ENCODE results near the gene FKBP14. TPM values are rescaled to one million over a fixed set of nuclear protein-coding genes. Genes with fewer than 3 reads are reported as not detected.

Gene FKBP14
- total RNA-seq, 1 donor from 2014 or later: 13.8 TPM

DNA sequence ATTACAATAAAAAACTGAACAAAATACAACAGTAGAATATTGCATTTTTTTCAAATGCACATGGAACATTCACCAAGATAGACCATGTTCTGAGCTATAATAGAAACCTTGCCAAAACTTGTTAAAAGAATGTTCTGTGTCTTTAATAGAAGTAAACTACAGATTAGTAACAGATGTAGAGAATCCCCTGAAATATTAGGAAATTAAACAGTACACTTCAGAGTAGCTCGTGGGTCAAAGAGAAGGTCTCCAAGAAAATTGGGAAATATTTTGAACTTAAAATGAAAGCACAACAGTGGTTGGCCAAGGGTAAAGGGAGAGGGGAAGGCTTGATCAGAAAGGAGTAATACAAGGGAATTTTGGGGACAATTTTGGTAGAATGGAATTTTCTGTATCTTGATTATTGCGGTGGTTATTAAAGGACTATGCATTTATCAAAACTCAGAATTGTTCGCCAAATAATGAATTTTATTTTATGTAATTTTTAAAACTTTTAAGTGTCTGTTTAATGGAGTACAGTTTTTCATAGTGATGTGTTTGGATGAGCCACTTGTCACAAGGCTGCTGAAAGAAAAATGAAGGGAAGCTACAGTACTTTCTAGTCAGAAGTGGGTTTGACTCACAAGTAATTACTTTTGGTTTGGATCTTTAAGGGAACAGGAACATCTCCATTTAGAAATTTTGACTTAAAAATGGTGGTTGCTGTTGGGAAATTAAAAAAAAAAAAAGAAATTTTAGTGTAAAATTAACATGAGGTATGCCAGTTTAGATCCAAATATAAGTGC is 11.9 kb upstream of the FKBP14 start:
- intact Hi-C loops (cut with DNase I): no loop called here
- no peak for DNase-seq (ENCODE audit: low spot score)

DNA sequence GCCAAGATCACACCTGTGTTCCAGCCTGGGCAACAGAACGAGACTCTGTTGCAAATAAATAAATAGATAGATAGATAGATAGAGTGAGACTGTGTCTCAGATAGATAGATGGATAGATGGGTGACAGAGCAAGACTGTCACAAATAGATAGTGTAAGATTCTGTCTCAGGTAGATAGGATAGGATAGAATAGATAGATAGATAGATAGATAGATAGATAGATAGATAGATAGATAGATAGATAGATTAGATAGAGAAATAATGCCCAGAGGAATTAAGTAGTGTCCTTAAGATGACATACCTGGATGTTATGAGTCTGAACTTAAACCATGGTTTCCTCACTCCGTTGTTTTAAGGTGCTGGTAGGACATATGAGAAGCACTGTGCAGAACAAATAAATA is 9.7 kb upstream of the FKBP14 start:
- intact Hi-C loops (cut with DNase I): no loop called here

GRCh38 chr7:30034501-30034900 is 8.0 kb upstream of the FKBP14 start:
- intact Hi-C loops (cut with DNase I): no loop called here
- no peak for DNase-seq (ENCODE audit: low spot score)

More for the DNA sequence above, 9.7 kb upstream of the FKBP14 start:
- no peak for DNase-seq (ENCODE audit: low spot score)

- intact Hi-C loops (cut with DNase I): no loop called here
These were observed 6.0 kb upstream of the FKBP14 start for GRCh38 chr7:30032310-30033125.

DNA sequence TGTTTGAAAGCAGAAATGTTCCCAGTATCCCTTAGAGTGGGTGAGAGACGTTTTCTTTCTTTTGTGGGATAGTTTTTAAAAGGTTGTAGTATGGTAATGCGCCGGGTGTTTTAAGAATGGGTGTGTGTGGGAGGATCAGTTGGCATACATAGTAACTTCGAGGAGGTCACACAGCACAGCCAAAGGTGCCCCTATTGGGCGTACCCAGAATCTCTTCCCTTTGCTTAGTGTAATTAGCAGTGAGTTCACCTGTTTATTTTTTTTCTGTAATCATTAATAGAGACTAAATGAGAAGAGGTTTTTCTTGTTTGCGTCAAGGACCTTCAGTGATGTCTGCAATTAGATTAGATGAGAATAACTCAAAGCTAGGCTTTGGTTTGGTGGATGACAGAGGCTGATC is 3.2 kb upstream of the FKBP14 start:
- intact Hi-C loops (cut with DNase I): loop anchor here (2.0 to 5.0 kb wide), 3 partner anchors 41 to 167 kb away; partner anchors contain the start of gene SCRN1

More at GRCh38 chr7:30032310-30033125, 6.0 kb upstream of the FKBP14 start:
- DNase-seq (ENCODE audit: low spot score): no peak

DNA sequence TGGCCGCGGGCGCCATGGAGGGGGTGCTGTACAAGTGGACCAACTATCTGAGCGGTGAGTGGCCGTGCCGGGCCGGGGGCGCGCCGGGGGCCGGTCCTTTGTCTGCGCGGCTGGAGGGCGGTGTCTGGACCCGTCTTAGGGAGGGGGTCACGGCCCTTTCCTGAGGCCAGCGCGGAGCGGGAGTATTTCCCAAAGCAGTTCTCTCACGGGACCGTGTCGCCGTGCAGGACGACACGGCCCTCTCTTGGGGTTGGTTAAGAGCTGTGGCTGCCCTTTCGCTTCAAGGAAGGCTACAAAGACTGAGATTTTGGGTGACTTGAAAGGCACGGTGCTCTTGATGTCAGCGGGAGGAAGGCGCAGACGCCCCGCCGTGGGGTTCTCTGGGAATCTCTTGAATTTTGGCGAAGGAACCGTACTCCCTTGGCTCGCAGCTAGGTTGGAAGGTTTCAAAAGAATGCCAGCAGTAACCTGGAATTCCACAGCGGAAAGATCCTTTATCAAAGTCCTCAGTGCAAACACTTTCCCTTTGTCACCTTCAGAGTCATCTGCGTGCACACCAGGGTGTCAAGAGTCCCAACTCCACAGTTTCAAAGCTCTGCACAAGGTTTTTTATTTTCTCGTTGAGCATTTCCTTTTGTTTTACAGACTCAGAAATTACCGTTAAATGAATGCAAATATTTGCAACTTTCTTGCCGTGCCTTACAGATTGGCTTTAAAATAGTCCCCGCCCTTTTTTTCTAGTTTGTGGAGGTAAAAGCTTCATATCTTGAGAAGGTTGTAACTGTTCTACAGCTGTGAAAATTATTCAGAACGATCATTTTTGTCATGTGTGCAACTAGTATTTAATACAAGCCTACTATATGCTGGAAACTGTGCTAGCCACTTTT is 2.5 kb upstream of the FKBP14 start:
- no peak for DNase-seq (ENCODE audit: low spot score)
- intact Hi-C loops (cut with DNase I): loop anchor here (2.0 to 5.0 kb wide), 3 partner anchors 40 to 167 kb away; partner anchors contain the start of gene SCRN1

More for the DNA sequence above, 3.2 kb upstream of the FKBP14 start:
- no peak for DNase-seq (ENCODE audit: low spot score)

DNA sequence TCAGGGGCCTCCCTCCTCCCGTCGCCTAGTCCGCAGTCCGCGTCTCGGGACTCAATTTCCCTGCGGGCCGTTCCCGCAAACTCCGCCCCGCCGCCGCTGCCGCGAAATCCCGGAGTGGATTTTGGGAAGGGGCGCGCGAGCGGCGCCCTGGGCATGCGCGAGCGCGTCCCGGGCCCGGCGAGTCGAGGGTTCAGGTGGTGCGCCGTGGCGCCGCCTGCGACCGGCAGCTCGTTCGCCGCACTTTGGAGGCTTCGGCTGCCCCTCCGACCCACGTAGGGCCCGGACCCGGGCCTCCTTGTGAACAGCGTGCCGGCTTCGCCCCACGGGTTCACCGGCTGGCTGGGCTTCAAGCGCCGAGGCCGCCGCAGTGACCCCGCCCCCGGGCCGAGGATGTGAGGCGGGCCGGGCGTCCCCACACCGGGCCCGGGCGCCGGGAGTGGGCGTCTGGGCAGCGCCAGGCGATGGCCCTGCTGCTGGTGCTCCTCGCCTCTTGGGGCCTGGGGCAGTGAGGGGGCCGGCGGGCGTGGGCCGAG is 1.8 kb upstream of the FKBP14 start, which contains the start of gene PLEKHA8:
PLEKHA8 (plus strand) TSS at position 197 of the 533 bp plus-strand sequence. CDS start 351 bp downstream, outside the sequence.
- DNase-seq (ENCODE audit: low spot score): peak; percentile 94
- intact Hi-C loops (cut with DNase I): loop anchor here (2.0 to 5.0 kb wide), 3 partner anchors 39 to 166 kb away; partner anchors contain the start of gene SCRN1

GRCh38 chr7:30027740-30028215 is 1.3 kb upstream of the FKBP14 start:
- DNase-seq (ENCODE audit: low spot score): no peak
- intact Hi-C loops (cut with DNase I): loop anchor here (2.0 to 5.0 kb wide), 3 partner anchors 39 to 165 kb away; partner anchors contain the start of gene SCRN1

DNA sequence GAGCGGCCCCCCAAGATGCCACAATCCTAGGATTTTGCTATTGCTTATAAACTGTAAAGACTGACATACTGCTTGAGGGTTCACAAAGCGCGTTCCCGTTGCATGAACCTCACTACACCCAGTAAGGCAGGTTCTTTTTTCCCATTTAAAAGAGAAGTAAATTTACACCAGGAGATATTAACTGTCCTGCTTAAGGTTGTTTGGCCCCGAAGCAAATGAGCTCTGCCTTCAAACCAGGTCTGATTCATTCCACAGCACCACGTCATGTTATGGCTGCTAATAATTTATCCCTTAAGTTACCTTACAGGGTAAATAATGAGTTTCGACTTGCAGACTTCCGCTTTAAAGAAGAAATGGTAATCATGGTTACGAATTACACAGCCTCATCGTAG is 559 bp upstream of the FKBP14 start:
- intact Hi-C loops (cut with DNase I): loop anchor here (5.0 kb wide), 2 partner anchors 110 to 165 kb away; no protein-coding TSS in a partner anchor
- no peak for DNase-seq (ENCODE audit: low spot score)

GRCh38 chr7:30023524-30023923 is 3.0 kb downstream of the FKBP14 start:
- intact Hi-C loops (cut with DNase I): no loop called here

GRCh38 chr7:30022991-30023390 is 3.5 kb downstream of the FKBP14 start:
- DNase-seq (ENCODE audit: low spot score): no peak
- intact Hi-C loops (cut with DNase I): no loop called here

More at GRCh38 chr7:30023524-30023923, 3.0 kb downstream of the FKBP14 start:
- DNase-seq (ENCODE audit: low spot score): no peak

GRCh38 chr7:30020535-30020934 is 6.0 kb downstream of the FKBP14 start:
- DNase-seq (ENCODE audit: low spot score): no peak
- intact Hi-C loops (cut with DNase I): no loop called here

DNA sequence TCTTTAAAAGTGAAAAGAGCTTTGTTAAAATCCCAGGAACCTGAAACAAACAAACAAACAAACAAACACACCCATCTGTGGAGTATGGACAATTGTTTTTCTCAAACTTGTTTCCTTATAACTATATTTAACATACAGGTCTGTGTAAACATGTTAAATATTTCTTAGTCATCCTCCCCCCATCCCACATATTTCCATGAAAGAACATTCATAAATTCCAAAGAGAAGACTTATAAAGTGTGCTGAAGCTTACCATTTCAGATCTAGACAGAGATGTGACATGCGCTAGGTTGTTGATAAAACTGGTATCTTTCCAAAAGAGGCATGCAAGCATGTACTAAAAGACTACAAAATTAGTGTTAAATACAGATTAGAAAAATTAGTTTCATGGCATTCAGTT is 6.5 kb downstream of the FKBP14 start:
- no peak for DNase-seq (ENCODE audit: low spot score)
- intact Hi-C loops (cut with DNase I): no loop called here

- intact Hi-C loops (cut with DNase I): no loop called here
- no peak for DNase-seq (ENCODE audit: low spot score)
These were observed 7.1 kb downstream of the FKBP14 start for GRCh38 chr7:30019387-30019786.

DNA sequence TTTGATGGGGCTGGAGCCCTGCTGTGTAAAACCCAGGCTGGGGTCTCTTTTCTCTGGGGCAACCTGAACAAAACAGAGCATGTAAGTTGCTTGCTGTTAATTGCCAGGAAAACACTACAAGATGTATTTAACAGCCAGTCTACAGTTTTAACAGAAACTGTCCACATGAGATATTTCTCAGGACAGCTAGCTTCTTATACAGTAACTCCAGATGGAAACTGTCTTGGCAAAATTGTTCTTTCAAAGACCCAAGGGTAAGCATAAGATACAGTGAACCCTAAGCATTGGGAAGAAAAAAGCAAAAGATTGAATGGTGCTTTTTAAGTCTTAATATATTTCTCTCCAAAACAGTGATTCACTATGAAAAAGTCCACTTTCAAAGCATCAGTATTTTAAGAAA is 8.1 kb downstream of the FKBP14 start:
- DNase-seq (ENCODE audit: low spot score): no peak
- intact Hi-C loops (cut with DNase I): no loop called here

DNA sequence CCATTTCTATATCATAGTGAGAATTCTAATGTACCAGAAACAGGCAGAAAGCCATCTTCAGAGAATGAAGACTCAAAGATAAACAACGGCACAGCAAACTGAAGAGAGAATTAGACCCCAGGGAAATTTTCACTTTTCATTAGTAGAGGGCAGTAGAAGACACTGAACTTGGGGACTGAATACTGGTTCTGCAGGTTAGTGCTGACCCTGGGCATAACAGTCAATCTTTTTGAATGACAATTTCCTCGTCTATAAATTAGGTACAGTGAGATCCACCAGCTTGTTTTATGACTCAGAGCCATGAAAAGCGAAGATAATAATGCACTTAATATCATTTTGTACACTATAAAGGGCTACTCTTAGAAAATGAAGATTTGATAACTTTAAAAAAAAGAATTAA is 13.7 kb downstream of the FKBP14 start:
- intact Hi-C loops (cut with DNase I): no loop called here
- no peak for DNase-seq (ENCODE audit: low spot score)

- DNase-seq (ENCODE audit: low spot score): no peak
- intact Hi-C loops (cut with DNase I): no loop called here
These were observed 16.5 kb downstream of the FKBP14 start for GRCh38 chr7:30010021-30010420.

GRCh38 chr7:30005464-30005863 is 21.0 kb downstream of the FKBP14 start:
- intact Hi-C loops (cut with DNase I): no loop called here
- no peak for DNase-seq (ENCODE audit: low spot score)

- intact Hi-C loops (cut with DNase I): no loop called here
These were observed 23.4 kb downstream of the FKBP14 start for GRCh38 chr7:30003098-30003497.

More at GRCh38 chr7:30003098-30003497, 23.4 kb downstream of the FKBP14 start:
- DNase-seq (ENCODE audit: low spot score): no peak
